OCI-LY3 (cell line): ENCODE measurements around the gene ABCD3.
"Not testable (repeated sequence)": the region's sequence is repeated elsewhere in the genome, so short reads cannot be mapped to it uniquely, and the experiment has no call there.

Experiments used
- H2AFZ ChIP-seq: fragments of 200-600, 300-600 bp; shearing (Covaris generic); 2 replicates; pipeline ENCODE4 v1.6.0; 2014; ENCODE audit warnings: antibody characterized with exemption, low read depth, low read length
- H3K27ac ChIP-seq: fragments of 200-600, 300-600 bp; sonication (generic); 2 replicates; pipeline ENCODE4 v1.5.1; 2014; ENCODE audit warnings: mild to moderate bottlenecking, low read length, moderate library complexity, mixed read lengths
- H3K27me3 ChIP-seq: fragments of 200-600, 300-600 bp; sonication (generic); 2 replicates; pipeline ENCODE4 v1.6.1; 2014; ENCODE audit warnings: low read depth, low read length, mixed read lengths
- H3K36me3 ChIP-seq: fragments of 200-600, 300-600 bp; sonication (generic); replicated peaks from 2 replicates; pipeline ENCODE3; 2014; ENCODE audit warnings: low read depth, low read length, mixed read lengths
- H3K4me1 ChIP-seq: fragments of 300-600, 200-600 bp; sonication (generic); 2 replicates; pipeline ENCODE4 v1.6.1; 2014; ENCODE audit warnings: low read length, mixed read lengths
- H3K4me2 ChIP-seq: fragments of 200-600, 300-600 bp; sonication (generic); 2 replicates; pipeline ENCODE4 v1.6.1; 2014; ENCODE audit warnings: low read length, mixed read lengths
- H3K4me3 ChIP-seq: fragments of 300-600, 200-600 bp; sonication (generic); 2 replicates; pipeline ENCODE4 v1.5.1; 2014; ENCODE audit warnings: antibody characterized with exemption, mild to moderate bottlenecking, low read length, moderate library complexity
- H3K79me2 ChIP-seq: fragments of 300-600, 200-600 bp; shearing (Covaris generic); 2 replicates; pipeline ENCODE4 v1.6.1; 2014; ENCODE audit warnings: mild to moderate bottlenecking, low read length, mixed read lengths
- H3K9ac ChIP-seq: fragments of 300-600, 200-600 bp; shearing (Covaris generic); 2 replicates; pipeline ENCODE4 v1.6.0; 2014; ENCODE audit warnings: mild to moderate bottlenecking, low read length, moderate library complexity
- H3K9me3 ChIP-seq: fragments of 200-600, 300-600 bp; shearing (Covaris generic); 2 replicates; pipeline ENCODE4 v1.6.1; 2014; ENCODE audit warnings: low read length, mixed read lengths; ENCODE audit not compliant: insufficient read depth
- H4K20me1 ChIP-seq: fragments of 200-600, 300-600 bp; sonication (generic); 2 replicates; pipeline ENCODE4 v1.6.1; 2016; ENCODE audit warnings: low read length, mixed read lengths; ENCODE audit not compliant: insufficient read depth
- CTCF ChIP-seq: fragments of 200-600, 300-600 bp; sonication (generic); IDR thresholded peaks from 2 replicates; pipeline ENCODE4 v1.5.1; 2014; ENCODE audit warnings: antibody characterized with exemption, low read length, low read depth
- EZH2phosphoT487 ChIP-seq: fragments of 200-600 bp; shearing (Covaris generic); IDR thresholded peaks from 2 replicates; pipeline ENCODE4 v1.6.1; 2018; ENCODE audit warnings: antibody characterized with exemption, mixed run types, low read depth

Gene ABCD3

DNA sequence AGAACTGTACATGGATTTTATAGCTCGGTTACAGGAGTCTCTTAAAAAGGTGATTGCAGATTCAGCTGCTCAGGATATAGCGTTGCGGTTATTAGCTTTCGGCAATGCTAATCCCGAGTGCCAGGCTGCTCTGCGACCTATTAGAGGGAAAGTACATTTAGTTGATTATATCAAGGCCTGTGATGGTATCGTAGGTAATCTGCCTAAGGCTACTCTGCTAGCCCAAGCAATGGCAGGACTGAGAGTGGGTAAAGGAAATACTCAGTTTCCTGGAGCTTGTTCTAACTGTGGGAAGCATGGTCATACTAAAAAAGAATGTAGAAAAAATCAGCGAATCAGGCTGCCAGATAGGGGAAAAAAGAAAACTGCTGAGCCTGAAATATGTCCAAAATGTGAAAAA lies 27.5 kb downstream of the ABCD3 start:
- not testable (repeated sequence) for H3K27ac ChIP-seq, H3K4me2 ChIP-seq, H3K9ac ChIP-seq, H3K27me3 ChIP-seq, H3K36me3 ChIP-seq, H2AFZ ChIP-seq, H3K79me2 ChIP-seq, H3K9me3 ChIP-seq, H4K20me1 ChIP-seq, H3K4me3 ChIP-seq, H3K4me1 ChIP-seq

GRCh38 chr1:94446177-94446576 lies 28.0 kb downstream of the ABCD3 start:
- H3K4me1 ChIP-seq, H2AFZ ChIP-seq, H3K4me2 ChIP-seq, H3K27me3 ChIP-seq, H3K9ac ChIP-seq, H3K79me2 ChIP-seq, H4K20me1 ChIP-seq, H3K9me3 ChIP-seq, H3K36me3 ChIP-seq, H3K27ac ChIP-seq, H3K4me3 ChIP-seq: not testable (repeated sequence)

- not testable (repeated sequence) for H3K4me2 ChIP-seq, H3K4me3 ChIP-seq, H3K9ac ChIP-seq, H2AFZ ChIP-seq, H3K79me2 ChIP-seq, H3K4me1 ChIP-seq, H4K20me1 ChIP-seq, H3K27ac ChIP-seq, H3K27me3 ChIP-seq, H3K9me3 ChIP-seq
- peaks cover 17% of the 10 kb centered on the region for H3K36me3 ChIP-seq
Measured at GRCh38 chr1:94448741-94449140, 30.6 kb downstream of the ABCD3 start.

DNA sequence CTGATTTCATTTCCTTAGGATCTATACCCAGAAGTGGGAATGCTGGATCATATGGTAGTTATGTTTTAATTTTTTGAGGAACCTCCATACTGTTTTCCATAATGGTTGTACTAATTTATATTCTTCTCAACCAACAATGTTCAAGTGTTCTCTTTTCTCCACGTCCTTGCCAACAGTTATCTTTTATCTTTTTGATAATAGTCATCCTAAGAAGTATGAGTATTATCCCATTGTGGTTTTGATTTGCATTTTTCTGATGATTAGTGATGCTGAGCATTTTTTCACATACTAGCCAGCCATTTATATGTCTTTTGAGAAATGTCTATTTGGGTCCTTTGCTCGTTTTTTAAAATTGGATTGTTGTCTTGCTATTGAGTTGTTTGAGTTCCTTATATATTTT lies 38.5 kb downstream of the ABCD3 start:
- TF ChIP-seq EZH2phosphoT487: no peak
- no peak for TF ChIP-seq CTCF
- no peak overlapping the region for H2AFZ ChIP-seq
- no peaks in the 10 kb centered on the region for H3K27me3 ChIP-seq
- H3K79me2 ChIP-seq: no peaks in the 10 kb centered on the region
- no peaks in the 10 kb centered on the region for H3K4me1 ChIP-seq
- no peak overlapping the region for H3K27ac ChIP-seq
- H3K9me3 ChIP-seq: no peaks in the 10 kb centered on the region
- H3K4me3 ChIP-seq: no peak overlapping the region
- peaks cover 5% of the 10 kb centered on the region for H3K36me3 ChIP-seq
- H3K4me2 ChIP-seq: no peak overlapping the region
- no peaks in the 10 kb centered on the region for H4K20me1 ChIP-seq
- H3K9ac ChIP-seq: no peak overlapping the region

- no peak overlapping the region for H3K4me3 ChIP-seq
- H3K4me2 ChIP-seq: no peak overlapping the region
- H3K36me3 ChIP-seq: no peaks in the 10 kb centered on the region
- no peaks in the 10 kb centered on the region for H3K4me1 ChIP-seq
- TF ChIP-seq EZH2phosphoT487 (no peak), CTCF (no peak)
- no peaks in the 10 kb centered on the region for H3K27me3 ChIP-seq
- no peak overlapping the region for H2AFZ ChIP-seq
- H4K20me1 ChIP-seq: no peaks in the 10 kb centered on the region
- no peaks in the 10 kb centered on the region for H3K79me2 ChIP-seq
- H3K27ac ChIP-seq: no peak overlapping the region
- H3K9me3 ChIP-seq: no peaks in the 10 kb centered on the region
- H3K9ac ChIP-seq: no peak overlapping the region
Measured at GRCh38 chr1:94462606-94463005, 44.4 kb downstream of the ABCD3 start.
